ENCODE results near the gene C17orf58. TPM values are rescaled to one million over a fixed set of nuclear protein-coding genes. Genes with fewer than 3 reads are reported as not detected.
"Not testable (repeated sequence)": the region's sequence is repeated elsewhere in the genome, so short reads cannot be mapped to it uniquely, and the experiment has no call there.

C17orf58 gene
- total RNA-seq, 3 donors from 2014 or later: 6.4 to 11.1 (median 8.4) TPM

- ATAC-seq (peak; percentile 98), DNase-seq (peak; percentile 95 to 99 (median 96))
- Histone ChIP-seq H3K4me3 (peak overlapping the region; percentile 33), H3K4me1 (ENCODE audit: low read depth) (peaks cover 6% of the 10 kb centered on the region), H3K36me3 (ENCODE audit: low read depth) (no peaks in the 10 kb centered on the region), H3K9me3 (no peaks in the 10 kb centered on the region)
- intact Hi-C loops (cut with DNase I, micrococcal nuclease): loop anchor here in 1 of 2 donors (10.0 kb wide), 1 partner anchor 65 kb away; no protein-coding TSS in a partner anchor
- peak; percentile 41 for TF ChIP-seq CTCF (IDR thresholded peaks at IDR 0.05)
These were observed 23.6 kb upstream of the C17orf58 start for GRCh38 chr17:68019675-68020408.

- Histone ChIP-seq H3K4me1 (ENCODE audit: low read depth) (peaks cover 6% of the 10 kb centered on the region), H3K4me3 (no peak overlapping the region), H3K9me3 (no peaks in the 10 kb centered on the region), H3K36me3 (ENCODE audit: low read depth) (no peaks in the 10 kb centered on the region)
- ATAC-seq (no peak), DNase-seq (peak in 1 of 3 donors; percentile 14)
- TF ChIP-seq CTCF (IDR thresholded peaks at IDR 0.05): no peak
- intact Hi-C loops (cut with DNase I, micrococcal nuclease): loop anchor here in 1 of 2 donors (10.0 kb wide), 1 partner anchor 65 kb away; no protein-coding TSS in a partner anchor
These were observed 23.0 kb upstream of the C17orf58 start for GRCh38 chr17:68019336-68019674.

GRCh38 chr17:68018493-68018892 is 22.2 kb upstream of the C17orf58 start:
- not testable (repeated sequence) for ATAC-seq; DNase-seq; H3K9me3 ChIP-seq; H3K4me1 ChIP-seq (ENCODE audit: low read depth); H3K4me3 ChIP-seq; H3K36me3 ChIP-seq (ENCODE audit: low read depth)
- intact Hi-C loops (cut with DNase I, micrococcal nuclease): loop anchor here in 1 of 2 donors (10.0 kb wide), 1 partner anchor 64 kb away; no protein-coding TSS in a partner anchor

GRCh38 chr17:68016838-68017237 is 20.6 kb upstream of the C17orf58 start:
- TF ChIP-seq CTCF (IDR thresholded peaks at IDR 0.05): no peak
- H3K4me1 ChIP-seq (ENCODE audit: low read depth): peaks cover 6% of the 10 kb centered on the region
- H3K9me3 ChIP-seq: no peaks in the 10 kb centered on the region
- H3K4me3 ChIP-seq: no peak overlapping the region
- intact Hi-C loops (cut with DNase I, micrococcal nuclease): loop anchor here in 1 of 2 donors (10.0 kb wide), 1 partner anchor 62 kb away; no protein-coding TSS in a partner anchor
- H3K36me3 ChIP-seq (ENCODE audit: low read depth): no peaks in the 10 kb centered on the region
- ATAC-seq (no peak), DNase-seq (no peak)

GRCh38 chr17:68015081-68015723 is 18.9 kb upstream of the C17orf58 start:
- DNase-seq (no peak), ATAC-seq (no peak)
- intact Hi-C loops (cut with DNase I, micrococcal nuclease): loop anchor here in 1 of 2 donors (10.0 kb wide), 1 partner anchor 60 kb away; no protein-coding TSS in a partner anchor
- H3K4me1 ChIP-seq (ENCODE audit: low read depth): no peaks in the 10 kb centered on the region
- no peaks in the 10 kb centered on the region for H3K9me3 ChIP-seq
- H3K4me3 ChIP-seq: no peak overlapping the region
- no peak for TF ChIP-seq CTCF (IDR thresholded peaks at IDR 0.05)
- H3K36me3 ChIP-seq (ENCODE audit: low read depth): no peaks in the 10 kb centered on the region

- Histone ChIP-seq H3K4me1 (ENCODE audit: low read depth) (no peaks in the 10 kb centered on the region), H3K4me3 (no peak overlapping the region), H3K9me3 (no peaks in the 10 kb centered on the region), H3K36me3 (ENCODE audit: low read depth) (no peaks in the 10 kb centered on the region)
- intact Hi-C loops (cut with DNase I, micrococcal nuclease): loop anchor here in 1 of 2 donors (10.0 kb wide), 1 partner anchor 59 kb away; no protein-coding TSS in a partner anchor
- no peak for ATAC-seq
- TF ChIP-seq CTCF (IDR thresholded peaks at IDR 0.05): no peak
- DNase-seq: no peak
These were observed 17.1 kb upstream of the C17orf58 start for GRCh38 chr17:68013385-68013784.

Data from mucosa of descending colon (tissue), 3 donors.